Tibial nerve (tissue), 4 donors: ENCODE results near the gene CCS.

Experiments used
- EP300 ChIP-seq, 2 donors: sonication (generic); formaldehyde crosslinking; IDR thresholded peaks; one replicate each; pipeline ENCODE4 v1.6.1; 2017; ENCODE audit warnings: antibody characterized with exemption in 2 of 2, mild to moderate bottlenecking in 1 of 2
- TF ChIP-seq, protein P1 (sequence below), 5 experiments: fragments of 200-600 bp in 3 of 5; fragments of 450-650 bp in 2 of 5; sonication (generic) in 3 of 5; IDR thresholded peaks; one replicate each; pipeline ENCODE4 v1.5.1; 2016 to 2019; ENCODE audit warnings: antibody characterized with exemption in 5 of 5, mild to moderate bottlenecking in 3 of 5, moderate library complexity in 2 of 5

- TF ChIP-seq, protein P1, sequence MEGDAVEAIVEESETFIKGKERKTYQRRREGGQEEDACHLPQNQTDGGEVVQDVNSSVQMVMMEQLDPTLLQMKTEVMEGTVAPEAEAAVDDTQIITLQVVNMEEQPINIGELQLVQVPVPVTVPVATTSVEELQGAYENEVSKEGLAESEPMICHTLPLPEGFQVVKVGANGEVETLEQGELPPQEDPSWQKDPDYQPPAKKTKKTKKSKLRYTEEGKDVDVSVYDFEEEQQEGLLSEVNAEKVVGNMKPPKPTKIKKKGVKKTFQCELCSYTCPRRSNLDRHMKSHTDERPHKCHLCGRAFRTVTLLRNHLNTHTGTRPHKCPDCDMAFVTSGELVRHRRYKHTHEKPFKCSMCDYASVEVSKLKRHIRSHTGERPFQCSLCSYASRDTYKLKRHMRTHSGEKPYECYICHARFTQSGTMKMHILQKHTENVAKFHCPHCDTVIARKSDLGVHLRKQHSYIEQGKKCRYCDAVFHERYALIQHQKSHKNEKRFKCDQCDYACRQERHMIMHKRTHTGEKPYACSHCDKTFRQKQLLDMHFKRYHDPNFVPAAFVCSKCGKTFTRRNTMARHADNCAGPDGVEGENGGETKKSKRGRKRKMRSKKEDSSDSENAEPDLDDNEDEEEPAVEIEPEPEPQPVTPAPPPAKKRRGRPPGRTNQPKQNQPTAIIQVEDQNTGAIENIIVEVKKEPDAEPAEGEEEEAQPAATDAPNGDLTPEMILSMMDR (IDR thresholded peaks at IDR 0.05) = no peak
- no peak for TF ChIP-seq EP300 (IDR thresholded peaks at IDR 0.05)
Measured at GRCh38 chr11:66643745-66644437, 50.9 kb downstream of the CCS start.
